DOHH2 (cell line): ENCODE data around the gene EYA2.

Experiments used
- CTCF ChIP-seq: fragments of 200-600 bp; sonication (generic); IDR thresholded peaks from one replicate; pipeline ENCODE4 v1.5.1; 2014; ENCODE audit warnings: antibody characterized with exemption, mild to moderate bottlenecking, low read depth, low read length; ENCODE audit not compliant: poor library complexity, severe bottlenecking
- EZH2phosphoT487 ChIP-seq: fragments of 200-600 bp; sonication (generic); IDR thresholded peaks from 2 replicates; pipeline ENCODE4 v1.6.1; 2017; ENCODE audit warnings: borderline replicate concordance, mild to moderate bottlenecking, antibody characterized with exemption, low read length, moderate library complexity, mixed read lengths

GRCh38 chr20:47198996-47199552, 304.4 kb downstream of the EYA2 start:
- TF ChIP-seq CTCF (no peak), EZH2phosphoT487 (no peak)
